Panc1 (cell line): ENCODE measurements around the gene ATP2B1. TPM values are rescaled to one million over a fixed set of nuclear protein-coding genes. Genes with fewer than 3 reads are reported as not detected.

Experiments used
- ATAC-seq: fragments of 200-7000 bp; cut with Tn5 transposase; 2 replicates; pipeline ENCODE4 v1.9.1; 2020; ENCODE audit warnings: mild to moderate bottlenecking, moderate library complexity
- BruUV-seq: library from RNA; stranded (reverse); fragments of 400-500 nt; replicated peaks from 2 replicates; lab custom pipeline; 2021; lab: Mats Ljungman, UMichigan
- CTCF ChIA-PET: fragments of 300-600 bp; sonication (Branson Sonifier 250); formaldehyde crosslinking; loops from one replicate; lab custom pipeline; 2022; ENCODE audit warnings: antibody characterized with exemption; lab: Charles Lee
- POLR2A ChIA-PET: fragments of 300-600 bp; sonication (Branson Sonifier 250); formaldehyde crosslinking; loops from one replicate; lab custom pipeline; 2022; ENCODE audit warnings: antibody characterized with exemption; lab: Charles Lee
- DNase-seq: peaks from one replicate; pipeline ENCODE4 v3.0.0-alpha.2; 2010; ENCODE audit warnings: low read depth, low spot score
- H3K27ac ChIP-seq: 2 replicates; pipeline ENCODE4 v1.5.1; 2011; ENCODE audit warnings: mild to moderate bottlenecking, low read length, inconsistent platforms
- H3K27me3 ChIP-seq: fragments of 200-500 bp; sonication (Bioruptor generic); 2 replicates; pipeline ENCODE4 v1.6.0; 2014; ENCODE audit warnings: low read length, inconsistent platforms; ENCODE audit not compliant: control insufficient read depth, insufficient read depth
- H3K36me3 ChIP-seq: fragments of 200-500 bp; sonication (Bioruptor generic); 2 replicates; pipeline ENCODE4 v1.5.1; 2014; ENCODE audit warnings: inconsistent platforms, mild to moderate bottlenecking, low read length, moderate library complexity; ENCODE audit not compliant: control insufficient read depth, insufficient read depth
- H3K4me1 ChIP-seq: 2 replicates; pipeline ENCODE4 v1.5.1; 2011; ENCODE audit warnings: inconsistent platforms, mild to moderate bottlenecking, low read length, moderate library complexity; ENCODE audit not compliant: control insufficient read depth, insufficient read depth
- H3K4me3 ChIP-seq, 2 experiments: 2 replicates each; pipeline ENCODE4 v1.5.1; 2011 to 2012; ENCODE audit warnings: low read depth in 2 of 2, low read length in 2 of 2, mild to moderate bottlenecking in 2 of 2, inconsistent platforms in 1 of 2, moderate library complexity in 1 of 2
- H3K9me3 ChIP-seq: fragments of 200-500 bp; sonication (Bioruptor generic); 2 replicates; pipeline ENCODE4 v1.5.1; 2014; ENCODE audit warnings: low read depth, mild to moderate bottlenecking, inconsistent platforms, low read length, moderate library complexity; ENCODE audit not compliant: control insufficient read depth, insufficient read depth
- CTCF ChIP-seq: fragments of 450-650 bp; IDR thresholded peaks from 2 replicates; pipeline ENCODE4 v1.5.1; 2017; ENCODE audit warnings: mild to moderate bottlenecking
- POLR2AphosphoS5 ChIP-seq: IDR thresholded peaks from 2 replicates; pipeline ENCODE4 v1.6.1; 2012; ENCODE audit warnings: mild to moderate bottlenecking, low read depth, low read length, moderate library complexity
- REST ChIP-seq, 2 experiments: IDR thresholded peaks; 2 replicates each; pipeline ENCODE4 v1.6.1; 2011 to 2012; ENCODE audit warnings: low read depth in 2 of 2, control low read depth in 1 of 2, low read length in 1 of 2, mild to moderate bottlenecking in 1 of 2, moderate library complexity in 1 of 2; ENCODE audit not compliant: insufficient read depth in 1 of 2
- SIN3A ChIP-seq: IDR thresholded peaks from 2 replicates; pipeline ENCODE4 v1.6.1; 2012; ENCODE audit warnings: low read depth, mild to moderate bottlenecking, low read length, moderate library complexity, borderline replicate concordance; ENCODE audit not compliant: insufficient read depth
- TCF7L2 ChIP-seq: IDR thresholded peaks from 2 replicates; pipeline ENCODE4 v1.6.1; 2011; ENCODE audit warnings: mild to moderate bottlenecking, low read depth, low read length, inconsistent platforms
- in situ Hi-C: cut with HindIII; loops from 2 replicates; pipeline ENCODE4 v1.10.0; 2016; ENCODE audit warnings: low sequenced_read_pairs, low pct_unique_long_range_greater_than_20kb
- intact Hi-C: fragments of 100-400 bp; cut with micrococcal nuclease; formaldehyde crosslinking; loops from one replicate; pipeline ENCODE4 v1.10.0; 2022; ENCODE audit not compliant: unreplicated experiment
- total RNA-seq: library from RNA; stranded (reverse); gene quantifications from one replicate; pipeline ENCODE4 v1.2.1, GENCODE V29; 2021; ENCODE audit not compliant: unreplicated experiment

Gene ATP2B1
- total RNA-seq, 1 experiment from 2014 or later, result 64.5 TPM

GRCh38 chr12:89636776-89637160 lies 71.9 kb downstream of the ATP2B1 start:
- H3K27me3 ChIP-seq, result no peaks in the 10 kb centered on the region
- H3K36me3 ChIP-seq, result peaks cover 3% of the 10 kb centered on the region; the same call in 1 of the 2 replicates
- BruUV-seq, result no TSS peak
- no peak overlapping the region for H3K4me3 ChIP-seq
- CTCF ChIA-PET, result no interaction called here
- H3K27ac ChIP-seq, result no peak overlapping the region
- intact Hi-C loops (no loop called here), in situ Hi-C loops (no loop called here)
- ATAC-seq (no peak), DNase-seq (no peak)
- TF ChIP-seq TCF7L2, result no peak
- TF ChIP-seq CTCF, result no peak
- TF ChIP-seq REST (IDR thresholded peaks at IDR 0.05; ENCODE audit: insufficient read depth in 1 of 2, low read depth in 2 of 2, low read length in 1 of 2), result no peak
- no peak for TF ChIP-seq SIN3A
- TF ChIP-seq POLR2AphosphoS5, result no peak
- no peaks in the 10 kb centered on the region for H3K9me3 ChIP-seq
- no peaks in the 10 kb centered on the region for H3K4me1 ChIP-seq
- POLR2A ChIA-PET, result no interaction called here

GRCh38 chr12:89636052-89636775 lies 72.4 kb downstream of the ATP2B1 start:
- Histone ChIP-seq H3K27me3 (no peaks in the 10 kb centered on the region), H3K9me3 (no peaks in the 10 kb centered on the region), H3K36me3 (peaks cover 3% of the 10 kb centered on the region; the same call in 1 of the 2 replicates), H3K4me1 (no peaks in the 10 kb centered on the region), H3K4me3 (no peak overlapping the region), H3K27ac (no peak overlapping the region)
- ChIA-PET POLR2A (no interaction called here), CTCF (no interaction called here)
- no peak for ATAC-seq
- TF ChIP-seq REST (IDR thresholded peaks at IDR 0.05; ENCODE audit: insufficient read depth in 1 of 2, low read depth in 2 of 2, low read length in 1 of 2) (no peak), TCF7L2 (no peak), POLR2AphosphoS5 (no peak), SIN3A (no peak), CTCF (no peak)
- no TSS peak for BruUV-seq
- intact Hi-C loops (no loop called here), in situ Hi-C loops (no loop called here)
- DNase-seq, result peak; percentile 55
